Measurements from ENCODE around the gene EIF4B.
"Not testable (repeated sequence)": the region's sequence is repeated elsewhere in the genome, so short reads cannot be mapped to it uniquely, and the experiment has no call there.

Gene EIF4B

GRCh38 chr12:53004178-53004577 is 2.1 kb upstream of the EIF4B start:
- no peak for DNase-seq (ENCODE audit: low spot score)

- no peak for DNase-seq (ENCODE audit: low spot score)
Measured at GRCh38 chr12:53004582-53004981, 1.7 kb upstream of the EIF4B start.

GRCh38 chr12:53005215-53005985 is 856 bp upstream of the EIF4B start:
- DNase-seq (ENCODE audit: low spot score) = no peak

GRCh38 chr12:53006810-53007309 is 604 bp downstream of the EIF4B start:
- DNase-seq (ENCODE audit: low spot score) = peak; percentile 80

- DNase-seq (ENCODE audit: low spot score) = no peak
Measured at GRCh38 chr12:53007343-53007742, 1.1 kb downstream of the EIF4B start.

GRCh38 chr12:53008760-53009159 is 2.5 kb downstream of the EIF4B start:
- DNase-seq (ENCODE audit: low spot score) = not testable (repeated sequence)

GRCh38 chr12:53010955-53011354 is 4.7 kb downstream of the EIF4B start:
- DNase-seq (ENCODE audit: low spot score) = no peak

- DNase-seq (ENCODE audit: low spot score) = no peak
Measured at GRCh38 chr12:53011889-53012288, 5.6 kb downstream of the EIF4B start.

- no peak for DNase-seq (ENCODE audit: low spot score)
Measured at GRCh38 chr12:53012928-53013327, 6.7 kb downstream of the EIF4B start.

- DNase-seq (ENCODE audit: low spot score) = no peak
Measured at GRCh38 chr12:53014709-53015108, 8.5 kb downstream of the EIF4B start.

- DNase-seq (ENCODE audit: low spot score) = no peak
Measured at GRCh38 chr12:53025250-53025649, 19.0 kb downstream of the EIF4B start.

- DNase-seq (ENCODE audit: low spot score) = not testable (repeated sequence)
Measured at GRCh38 chr12:53027014-53027413, 20.8 kb downstream of the EIF4B start.

GRCh38 chr12:53031616-53032015 is 25.4 kb downstream of the EIF4B start:
- DNase-seq (ENCODE audit: low spot score) = no peak

GRCh38 chr12:53033832-53034231 is 27.6 kb downstream of the EIF4B start:
- not testable (repeated sequence) for DNase-seq (ENCODE audit: low spot score)

- no peak for DNase-seq (ENCODE audit: low spot score)
Measured at GRCh38 chr12:53034459-53034858, 28.2 kb downstream of the EIF4B start.

GRCh38 chr12:53036802-53037201 is 30.5 kb downstream of the EIF4B start:
- no peak for DNase-seq (ENCODE audit: low spot score)

- no peak for DNase-seq (ENCODE audit: low spot score)
Measured at GRCh38 chr12:53039851-53040250, 33.6 kb downstream of the EIF4B start.

GRCh38 chr12:53042607-53043454 is 36.6 kb downstream of the EIF4B start:
- DNase-seq (ENCODE audit: low spot score) = no peak

- peak; percentile 78 for DNase-seq (ENCODE audit: low spot score)
Measured at GRCh38 chr12:53044052-53044581, 37.9 kb downstream of the EIF4B start.

- peak; percentile 60 for DNase-seq (ENCODE audit: low spot score)
Measured at GRCh38 chr12:53044896-53045695, 38.8 kb downstream of the EIF4B start.

- DNase-seq (ENCODE audit: low spot score) = peak; percentile 69
Measured at GRCh38 chr12:53045696-53046045, 39.4 kb downstream of the EIF4B start.

GRCh38 chr12:53046655-53047220 is 40.5 kb downstream of the EIF4B start:
- DNase-seq (ENCODE audit: low spot score) = peak; percentile 93
